Transverse colon (tissue), 4 donors: ENCODE results near the gene GLI2. TPM values are rescaled to one million over a fixed set of nuclear protein-coding genes. Genes with fewer than 3 reads are reported as not detected.

Experiments
- DNase-seq: peaks from one replicate; pipeline ENCODE4 v3.0.0-alpha.2; 2019
- H3K27ac ChIP-seq, 4 donors: fragments of 200-600 bp; sonication (generic); 2 replicates each; pipeline ENCODE4 v1.5.1; 2016 to 2018; ENCODE audit warnings: inconsistent platforms in 4 of 4
- H3K27me3 ChIP-seq: fragments of 200-600 bp; sonication (generic); 2 replicates; pipeline ENCODE4 v1.5.1; 2017; ENCODE audit warnings: inconsistent platforms
- H3K36me3 ChIP-seq, 4 donors: fragments of 200-600 bp; sonication (generic); 2 replicates each; pipeline ENCODE4 v1.5.1; 2017 to 2019; ENCODE audit warnings: inconsistent platforms in 4 of 4
- H3K4me1 ChIP-seq, 4 donors: fragments of 200-600 bp; sonication (generic); 2 replicates each; pipeline ENCODE4 v1.5.1; 2017 to 2020; ENCODE audit warnings: inconsistent platforms in 4 of 4
- H3K4me3 ChIP-seq, 4 donors: fragments of 200-600 bp; sonication (generic); 1 replicate in 1 of 4; 2 replicates in 3 of 4; pipeline versions ENCODE4 v1.5.1 to v1.6.1; 2017 to 2019; ENCODE audit warnings: inconsistent platforms in 4 of 4
- H3K9me3 ChIP-seq, 2 donors: fragments of 200-600 bp; sonication (generic); 2 replicates each; pipeline ENCODE4 v1.5.1; 2017 to 2019; ENCODE audit warnings: inconsistent platforms in 2 of 2
- EP300 ChIP-seq: sonication (generic); formaldehyde crosslinking; IDR thresholded peaks from one replicate; pipeline ENCODE4 v1.6.1; 2017; ENCODE audit warnings: antibody characterized with exemption, low read depth
- POLR2A ChIP-seq: fragments of 450-650 bp; IDR thresholded peaks from one replicate; pipeline ENCODE4 v1.6.1; 2016; ENCODE audit warnings: antibody characterized with exemption, mild to moderate bottlenecking, moderate library complexity
- POLR2AphosphoS5 ChIP-seq, 3 donors: sonication (generic); formaldehyde crosslinking; IDR thresholded peaks; one replicate each; pipeline ENCODE4 v1.6.1; 2016; ENCODE audit warnings: antibody characterized with exemption in 3 of 3
- WGBS, 2 donors: methylation state at CpG; one replicate each; pipeline ENCODE4 v1.1.5; 2018; ENCODE audit warnings: low coverage in 1 of 2; 5-methylcytosine and 5-hydroxymethylcytosine counted together
- in situ Hi-C, 4 donors: fragments of 200-750 bp; cut with MboI; loops; one replicate each; pipeline versions ENCODE4 v1.15.0 to v1.15.1; 2017; ENCODE audit warnings: low sequenced_read_pairs in 3 of 4, low pct_ligation_motif_present in 1 of 4, low pct_unique_long_range_greater_than_20kb in 1 of 4
- intact Hi-C: fragments of 100-400 bp; cut with DNase I; formaldehyde crosslinking; loops from one replicate; pipeline ENCODE4 v1.15.1; 2023; ENCODE audit warnings: low total_unique reads
- total RNA-seq, 4 donors: library from RNA; depleted of rRNA; stranded (reverse); fragments of >200 nt; gene quantifications; one replicate each; pipeline ENCODE4 v1.1.0, GENCODE V29; 2016
- TF ChIP-seq, protein P1 (sequence below), 5 experiments: fragments of 200-600 bp in 3 of 5; fragments of 450-650 bp in 2 of 5; sonication (generic) in 3 of 5; IDR thresholded peaks; 1 replicate in 2 of 5; 2 replicates in 3 of 5; pipeline ENCODE4 v1.5.1; 2016 to 2017; ENCODE audit warnings: antibody characterized with exemption in 5 of 5, inconsistent platforms in 3 of 5, mild to moderate bottlenecking in 2 of 5, moderate library complexity in 1 of 5

GLI2 gene
- total RNA-seq, 4 donors from 2014 or later, result 1.1 to 15.1 (median 4.2) TPM

GRCh38 chr2:120749506-120750431 lies 14.1 kb downstream of the GLI2 start:
- H3K4me3 ChIP-seq, result no peak overlapping the region
- no peaks in the 10 kb centered on the region for H3K36me3 ChIP-seq
- H3K27me3 ChIP-seq, result no peaks in the 10 kb centered on the region
- no peaks in the 10 kb centered on the region for H3K4me1 ChIP-seq
- H3K9me3 ChIP-seq, result no peaks in the 10 kb centered on the region
- WGBS, 2 donors, result 56 to 64% methylated on average over 4 to 11 of the region's 11 CpGs
- DNase-seq, result no peak
- intact Hi-C loops, result no loop called here
- TF ChIP-seq EP300 (no peak), POLR2A (no peak), POLR2AphosphoS5 (IDR thresholded peaks at IDR 0.05) (no peak)
- TF ChIP-seq, protein P1, sequence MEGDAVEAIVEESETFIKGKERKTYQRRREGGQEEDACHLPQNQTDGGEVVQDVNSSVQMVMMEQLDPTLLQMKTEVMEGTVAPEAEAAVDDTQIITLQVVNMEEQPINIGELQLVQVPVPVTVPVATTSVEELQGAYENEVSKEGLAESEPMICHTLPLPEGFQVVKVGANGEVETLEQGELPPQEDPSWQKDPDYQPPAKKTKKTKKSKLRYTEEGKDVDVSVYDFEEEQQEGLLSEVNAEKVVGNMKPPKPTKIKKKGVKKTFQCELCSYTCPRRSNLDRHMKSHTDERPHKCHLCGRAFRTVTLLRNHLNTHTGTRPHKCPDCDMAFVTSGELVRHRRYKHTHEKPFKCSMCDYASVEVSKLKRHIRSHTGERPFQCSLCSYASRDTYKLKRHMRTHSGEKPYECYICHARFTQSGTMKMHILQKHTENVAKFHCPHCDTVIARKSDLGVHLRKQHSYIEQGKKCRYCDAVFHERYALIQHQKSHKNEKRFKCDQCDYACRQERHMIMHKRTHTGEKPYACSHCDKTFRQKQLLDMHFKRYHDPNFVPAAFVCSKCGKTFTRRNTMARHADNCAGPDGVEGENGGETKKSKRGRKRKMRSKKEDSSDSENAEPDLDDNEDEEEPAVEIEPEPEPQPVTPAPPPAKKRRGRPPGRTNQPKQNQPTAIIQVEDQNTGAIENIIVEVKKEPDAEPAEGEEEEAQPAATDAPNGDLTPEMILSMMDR (IDR thresholded peaks at IDR 0.05), result no peak
- in situ Hi-C loops, result no loop called here
- H3K27ac ChIP-seq, result no peak overlapping the region

- H3K36me3 ChIP-seq, result no peaks in the 10 kb centered on the region
- no peak overlapping the region for H3K27ac ChIP-seq
- H3K4me1 ChIP-seq, result no peaks in the 10 kb centered on the region
- no peaks in the 10 kb centered on the region for H3K27me3 ChIP-seq
- no peak overlapping the region for H3K4me3 ChIP-seq
- intact Hi-C loops, result no loop called here
- WGBS, 2 donors, result 75 to 83% methylated on average over 7 to 13 of the region's 13 CpGs
- no peak for DNase-seq
- in situ Hi-C loops, result no loop called here
- TF ChIP-seq POLR2AphosphoS5 (IDR thresholded peaks at IDR 0.05) (no peak), POLR2A (no peak), EP300 (no peak)
- TF ChIP-seq, protein P1 (IDR thresholded peaks at IDR 0.05), result no peak
- no peaks in the 10 kb centered on the region for H3K9me3 ChIP-seq
These were observed 15.0 kb downstream of the GLI2 start for GRCh38 chr2:120750488-120751210.

GRCh38 chr2:120751553-120751952 lies 15.9 kb downstream of the GLI2 start:
- Histone ChIP-seq H3K4me3 (no peak overlapping the region), H3K4me1 (no peaks in the 10 kb centered on the region), H3K36me3 (no peaks in the 10 kb centered on the region), H3K27me3 (no peaks in the 10 kb centered on the region), H3K9me3 (no peaks in the 10 kb centered on the region), H3K27ac (no peak overlapping the region)
- DNase-seq, result no peak
- 58 to 60% methylated on average over 1 of the region's 1 CpG for WGBS, 2 donors
- intact Hi-C loops, result no loop called here
- TF ChIP-seq, protein P1 (IDR thresholded peaks at IDR 0.05), result no peak
- TF ChIP-seq POLR2A (no peak), EP300 (no peak), POLR2AphosphoS5 (IDR thresholded peaks at IDR 0.05) (no peak)
- in situ Hi-C loops, result no loop called here
